ENCODE measurements around the gene ECSIT.
A peak's percentile ranks its signal among the peaks of the same experiment; 100 is the strongest.

ECSIT gene

GRCh38 chr19:11558881-11559828 lies 30.2 kb upstream of the ECSIT start, which contains the start of gene ELOF1:
ELOF1 (minus strand) TSS chr19:11559230; CDS start chr19:11554347, 4,883 bp downstream.
- H3K9me3 ChIP-seq (ENCODE audit: low read length) = no peaks in the 10 kb centered on the region
- H2AFZ ChIP-seq (ENCODE audit: low read depth, low read length) = no peak within 1 kb of the TSS
- H3K27me3 ChIP-seq (ENCODE audit: insufficient read depth, low read length) = no peaks in the 10 kb centered on the region
- H3K4me3 ChIP-seq (ENCODE audit: low read length) = peak within 1 kb of the TSS; percentile 74
- H3K36me3 ChIP-seq (ENCODE audit: insufficient read depth, low read length) = peaks cover 8% of the 10 kb centered on the region
- H3K4me1 ChIP-seq (ENCODE audit: insufficient read depth, low read length) = peaks cover 9% of the 10 kb centered on the region

GRCh38 chr19:11556634-11557420 lies 27.9 kb upstream of the ECSIT start:
- Histone ChIP-seq H3K27me3 (ENCODE audit: insufficient read depth, low read length) (no peaks in the 10 kb centered on the region), H3K36me3 (ENCODE audit: insufficient read depth, low read length) (peaks cover 25% of the 10 kb centered on the region), H3K9me3 (ENCODE audit: low read length) (no peaks in the 10 kb centered on the region), H3K4me1 (ENCODE audit: insufficient read depth, low read length) (peaks cover 9% of the 10 kb centered on the region), H3K4me3 (ENCODE audit: low read length) (no peak overlapping the region), H2AFZ (ENCODE audit: low read depth, low read length) (no peak overlapping the region)

- H3K36me3 ChIP-seq (ENCODE audit: insufficient read depth, low read length) = peaks cover 28% of the 10 kb centered on the region
- H3K9me3 ChIP-seq (ENCODE audit: low read length) = no peaks in the 10 kb centered on the region
- H3K27me3 ChIP-seq (ENCODE audit: insufficient read depth, low read length) = no peaks in the 10 kb centered on the region
- no peak overlapping the region for H3K4me3 ChIP-seq (ENCODE audit: low read length)
- peaks cover 9% of the 10 kb centered on the region for H3K4me1 ChIP-seq (ENCODE audit: insufficient read depth, low read length)
- H2AFZ ChIP-seq (ENCODE audit: low read depth, low read length) = no peak overlapping the region
These were observed 26.3 kb upstream of the ECSIT start for GRCh38 chr19:11555246-11555645.

- Histone ChIP-seq H3K27me3 (ENCODE audit: insufficient read depth, low read length) (no peaks in the 10 kb centered on the region), H3K9me3 (ENCODE audit: low read length) (no peaks in the 10 kb centered on the region), H2AFZ (ENCODE audit: low read depth, low read length) (no peak overlapping the region), H3K36me3 (ENCODE audit: insufficient read depth, low read length) (peaks cover 28% of the 10 kb centered on the region), H3K4me3 (ENCODE audit: low read length) (no peak overlapping the region), H3K4me1 (ENCODE audit: insufficient read depth, low read length) (peaks cover 9% of the 10 kb centered on the region)
These were observed 25.2 kb upstream of the ECSIT start for GRCh38 chr19:11554160-11554559.

- Histone ChIP-seq H3K9me3 (ENCODE audit: low read length) (no peaks in the 10 kb centered on the region), H3K27me3 (ENCODE audit: insufficient read depth, low read length) (no peaks in the 10 kb centered on the region), H3K36me3 (ENCODE audit: insufficient read depth, low read length) (peaks cover 28% of the 10 kb centered on the region), H2AFZ (ENCODE audit: low read depth, low read length) (no peak overlapping the region), H3K4me3 (ENCODE audit: low read length) (no peak overlapping the region), H3K4me1 (ENCODE audit: insufficient read depth, low read length) (peaks cover 2% of the 10 kb centered on the region)
These were observed 23.9 kb upstream of the ECSIT start for GRCh38 chr19:11552666-11553372.

- Histone ChIP-seq H3K4me3 (ENCODE audit: low read length) (no peak overlapping the region), H3K9me3 (ENCODE audit: low read length) (no peaks in the 10 kb centered on the region), H2AFZ (ENCODE audit: low read depth, low read length) (no peak overlapping the region), H3K27me3 (ENCODE audit: insufficient read depth, low read length) (no peaks in the 10 kb centered on the region), H3K4me1 (ENCODE audit: insufficient read depth, low read length) (no peaks in the 10 kb centered on the region), H3K36me3 (ENCODE audit: insufficient read depth, low read length) (peaks cover 25% of the 10 kb centered on the region)
These were observed 22.8 kb upstream of the ECSIT start for GRCh38 chr19:11551603-11552235.

GRCh38 chr19:11550265-11550664 lies 21.3 kb upstream of the ECSIT start:
- H3K36me3 ChIP-seq (ENCODE audit: insufficient read depth, low read length) = peaks cover 21% of the 10 kb centered on the region

GRCh38 chr19:11549386-11549953 lies 20.5 kb upstream of the ECSIT start:
- H3K27me3 ChIP-seq (ENCODE audit: insufficient read depth, low read length) = no peaks in the 10 kb centered on the region
- H3K4me3 ChIP-seq (ENCODE audit: low read length) = no peak overlapping the region
- H2AFZ ChIP-seq (ENCODE audit: low read depth, low read length) = no peak overlapping the region
- peaks cover 21% of the 10 kb centered on the region for H3K36me3 ChIP-seq (ENCODE audit: insufficient read depth, low read length)
- no peaks in the 10 kb centered on the region for H3K4me1 ChIP-seq (ENCODE audit: insufficient read depth, low read length)
- H3K9me3 ChIP-seq (ENCODE audit: low read length) = no peaks in the 10 kb centered on the region

More at GRCh38 chr19:11550265-11550664, 21.3 kb upstream of the ECSIT start:
- Histone ChIP-seq H3K4me3 (ENCODE audit: low read length) (no peak overlapping the region), H3K27me3 (ENCODE audit: insufficient read depth, low read length) (no peaks in the 10 kb centered on the region), H2AFZ (ENCODE audit: low read depth, low read length) (no peak overlapping the region), H3K9me3 (ENCODE audit: low read length) (no peaks in the 10 kb centered on the region), H3K4me1 (ENCODE audit: insufficient read depth, low read length) (no peaks in the 10 kb centered on the region)

GRCh38 chr19:11547929-11548700 lies 19.2 kb upstream of the ECSIT start:
- no peak overlapping the region for H2AFZ ChIP-seq (ENCODE audit: low read depth, low read length)
- H3K36me3 ChIP-seq (ENCODE audit: insufficient read depth, low read length) = peaks cover 11% of the 10 kb centered on the region
- no peaks in the 10 kb centered on the region for H3K27me3 ChIP-seq (ENCODE audit: insufficient read depth, low read length)
- no peaks in the 10 kb centered on the region for H3K4me1 ChIP-seq (ENCODE audit: insufficient read depth, low read length)
- H3K4me3 ChIP-seq (ENCODE audit: low read length) = no peak overlapping the region
- no peaks in the 10 kb centered on the region for H3K9me3 ChIP-seq (ENCODE audit: low read length)

GRCh38 chr19:11541238-11541637 lies 12.3 kb upstream of the ECSIT start:
- H3K4me3 ChIP-seq (ENCODE audit: low read length) = no peak overlapping the region
- H2AFZ ChIP-seq (ENCODE audit: low read depth, low read length) = no peak overlapping the region
- peaks cover 15% of the 10 kb centered on the region for H3K4me1 ChIP-seq (ENCODE audit: insufficient read depth, low read length)
- no peaks in the 10 kb centered on the region for H3K9me3 ChIP-seq (ENCODE audit: low read length)
- no peaks in the 10 kb centered on the region for H3K27me3 ChIP-seq (ENCODE audit: insufficient read depth, low read length)
- H3K36me3 ChIP-seq (ENCODE audit: insufficient read depth, low read length) = no peaks in the 10 kb centered on the region

- Histone ChIP-seq H3K4me1 (ENCODE audit: insufficient read depth, low read length) (peaks cover 17% of the 10 kb centered on the region), H3K27me3 (ENCODE audit: insufficient read depth, low read length) (no peaks in the 10 kb centered on the region), H3K36me3 (ENCODE audit: insufficient read depth, low read length) (no peaks in the 10 kb centered on the region), H3K9me3 (ENCODE audit: low read length) (no peaks in the 10 kb centered on the region), H2AFZ (ENCODE audit: low read depth, low read length) (no peak overlapping the region), H3K4me3 (ENCODE audit: low read length) (no peak overlapping the region)
These were observed 11.7 kb upstream of the ECSIT start for GRCh38 chr19:11540645-11541044.
